HL-60/S4 treated with retinoic acid at 250 ng/mL for 4 days and 3 days (cell line): ENCODE data around the gene ZBTB20.

Experiments used
- in situ Hi-C: fragments of 300-500 bp; cut with MboI; formaldehyde crosslinking; loops from 2 replicates; pipeline ENCODE4 v1.7.0; 2022; ENCODE audit warnings: low sequenced_read_pairs

ZBTB20 gene

DNA sequence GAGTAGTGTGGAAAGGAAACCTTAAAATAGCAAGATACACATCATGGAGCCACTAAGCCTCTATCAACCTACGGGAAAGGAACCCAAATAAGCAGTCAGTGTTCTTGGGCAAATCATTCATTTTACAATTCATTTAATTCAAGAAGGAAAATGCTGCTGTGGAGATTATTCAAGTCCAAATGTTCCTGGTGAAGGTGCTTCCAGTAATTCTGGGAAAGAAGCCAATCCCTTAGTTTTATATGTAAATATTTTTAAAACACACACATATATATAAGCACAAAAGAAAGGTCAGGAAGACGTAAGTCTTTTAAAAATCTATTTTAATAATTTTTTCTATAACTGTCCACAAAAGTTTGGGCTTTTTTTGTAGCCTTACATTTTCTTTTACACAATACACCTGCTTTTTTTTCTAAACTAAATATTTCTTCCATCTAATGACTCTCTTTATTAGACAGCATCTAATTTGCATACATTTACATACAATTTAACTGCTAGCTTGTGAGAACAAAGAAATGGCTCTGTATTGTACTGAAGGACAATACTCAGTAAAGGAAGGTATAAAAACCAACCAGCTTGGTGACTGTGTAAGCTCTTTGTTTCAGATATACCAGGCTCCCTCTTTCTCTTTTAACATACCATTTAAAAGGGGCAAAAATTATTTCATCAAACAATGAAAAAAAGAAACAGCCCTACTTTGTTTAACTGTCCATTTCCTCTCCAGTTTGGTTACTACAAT lies 269.5 kb downstream of the ZBTB20 start:
- in situ Hi-C loops = no loop called here

DNA sequence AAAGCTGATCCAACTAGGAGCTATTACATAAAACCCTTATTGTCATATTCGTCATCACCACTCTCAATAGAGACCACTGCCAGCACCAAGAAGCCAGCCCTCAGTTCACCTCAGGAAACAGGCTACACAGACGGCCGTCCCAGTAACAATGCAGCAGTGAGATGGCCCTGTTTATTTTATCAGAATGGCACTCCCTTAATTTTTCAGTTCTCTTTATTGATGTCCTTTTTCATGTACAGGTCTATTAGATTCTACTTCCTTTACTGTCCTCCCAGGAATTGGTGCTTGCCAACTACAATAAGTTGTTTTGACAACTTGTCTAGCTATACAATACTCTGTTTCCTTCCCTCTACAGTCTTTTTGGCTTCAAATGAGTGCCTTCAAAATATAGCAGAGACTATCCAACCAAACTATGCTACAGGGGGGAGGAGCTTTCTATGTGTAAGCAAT lies 272.5 kb downstream of the ZBTB20 start:
- in situ Hi-C loops = no loop called here

DNA sequence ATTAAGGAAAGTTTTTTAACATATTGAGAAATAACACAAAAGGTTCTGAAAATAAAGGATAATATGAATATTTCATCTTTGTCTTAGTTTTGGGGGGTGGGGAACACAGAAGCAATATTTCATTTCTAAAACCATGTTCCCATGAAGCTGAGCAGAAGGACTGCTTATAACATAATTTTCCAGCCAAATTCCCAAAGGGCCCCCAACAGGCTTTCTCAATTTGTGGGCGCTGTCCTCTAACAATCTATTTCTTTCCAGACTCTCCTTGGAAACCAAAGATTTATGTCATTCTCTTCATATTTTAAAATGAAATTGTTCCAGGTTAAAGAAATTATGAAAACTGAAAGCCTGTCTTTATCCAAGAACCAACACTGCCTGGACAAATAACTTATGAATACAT lies 273.5 kb downstream of the ZBTB20 start:
- in situ Hi-C loops = no loop called here

DNA sequence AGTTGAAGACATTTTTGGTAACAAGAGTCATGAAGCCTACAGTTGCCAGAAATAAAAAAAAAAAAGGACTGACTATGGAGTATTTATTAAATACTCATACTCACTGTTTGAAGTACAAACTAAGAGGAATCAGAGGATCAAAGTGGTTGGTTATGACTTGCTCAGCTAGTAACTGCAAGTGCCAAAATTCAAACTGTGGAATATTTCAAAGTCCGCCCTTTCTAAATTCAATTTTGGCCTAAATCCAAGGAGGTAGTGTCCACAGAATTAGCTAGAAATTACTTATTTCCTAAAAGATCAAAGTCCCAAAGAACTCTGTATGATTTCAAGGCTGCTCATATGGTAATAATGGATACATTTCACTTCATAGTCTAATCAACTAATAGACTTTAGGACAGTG lies 274.5 kb downstream of the ZBTB20 start:
- in situ Hi-C loops = no loop called here

DNA sequence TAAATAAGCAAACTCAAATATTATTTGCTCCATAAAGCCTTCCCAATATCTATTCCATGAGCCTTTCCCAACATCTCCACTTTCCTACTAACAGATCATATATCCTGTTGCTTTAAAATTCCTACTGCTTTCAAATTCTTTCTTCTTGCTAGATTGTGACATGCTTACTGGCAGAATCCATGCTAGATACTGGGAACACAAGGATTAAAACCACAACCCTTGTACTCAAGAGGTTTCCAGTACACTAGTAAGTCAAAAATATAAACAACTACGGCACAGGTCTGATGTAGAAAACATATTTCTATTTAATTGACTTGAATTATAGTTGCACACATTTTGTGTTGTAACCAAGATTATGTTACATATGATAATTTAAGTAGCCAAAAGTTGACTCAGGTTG lies 275.0 kb downstream of the ZBTB20 start:
- in situ Hi-C loops = no loop called here

DNA sequence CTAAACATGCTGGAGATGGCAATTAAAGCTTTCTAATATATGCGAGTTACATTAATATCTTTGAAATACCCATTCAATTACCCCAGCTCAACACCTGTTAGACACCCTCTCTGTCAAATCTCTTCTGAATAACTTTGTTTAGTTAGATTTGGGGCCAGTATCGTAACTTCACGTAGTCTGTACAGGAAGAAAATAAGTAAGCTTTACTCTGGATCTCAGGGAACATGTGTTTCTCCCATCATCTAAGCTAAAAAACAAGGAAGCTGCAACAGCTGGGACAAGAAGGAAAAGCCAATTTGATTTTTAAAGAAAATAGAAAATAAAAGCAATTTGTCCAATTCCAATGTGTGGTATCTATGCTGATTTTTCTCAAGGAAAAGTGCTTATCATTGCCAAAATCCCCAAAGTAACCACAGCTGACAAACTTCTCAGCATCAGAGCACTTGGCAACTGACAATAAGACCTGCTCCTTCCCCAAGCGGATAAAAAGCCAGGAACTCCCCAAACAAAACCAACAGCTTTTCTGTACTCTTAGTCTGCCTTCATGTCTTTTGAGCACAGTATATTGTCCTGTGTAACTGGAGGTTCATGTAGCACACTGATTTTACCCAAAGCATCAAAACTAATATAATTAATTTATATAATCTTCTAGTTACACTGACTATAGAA lies 279.1 kb downstream of the ZBTB20 start:
- in situ Hi-C loops = no loop called here

DNA sequence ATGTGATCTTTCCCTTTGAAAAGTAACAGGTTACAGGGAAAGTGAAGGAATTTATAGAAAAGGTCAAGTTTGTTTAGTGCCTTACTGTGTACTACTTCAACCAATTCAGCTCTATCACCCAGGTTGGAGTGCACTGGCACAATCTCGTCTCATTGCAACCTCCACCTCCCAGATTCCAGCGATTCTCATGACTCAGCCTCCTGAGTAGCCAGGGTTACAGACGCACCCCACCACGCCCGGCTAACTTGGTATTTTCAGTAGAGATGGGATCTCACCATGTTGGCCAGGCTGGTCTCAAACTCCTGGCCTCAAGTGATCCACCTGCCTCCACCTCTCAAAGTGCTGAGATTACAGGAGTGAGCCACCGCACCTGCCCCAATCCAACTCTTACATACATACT lies 279.7 kb downstream of the ZBTB20 start:
- in situ Hi-C loops = no loop called here

DNA sequence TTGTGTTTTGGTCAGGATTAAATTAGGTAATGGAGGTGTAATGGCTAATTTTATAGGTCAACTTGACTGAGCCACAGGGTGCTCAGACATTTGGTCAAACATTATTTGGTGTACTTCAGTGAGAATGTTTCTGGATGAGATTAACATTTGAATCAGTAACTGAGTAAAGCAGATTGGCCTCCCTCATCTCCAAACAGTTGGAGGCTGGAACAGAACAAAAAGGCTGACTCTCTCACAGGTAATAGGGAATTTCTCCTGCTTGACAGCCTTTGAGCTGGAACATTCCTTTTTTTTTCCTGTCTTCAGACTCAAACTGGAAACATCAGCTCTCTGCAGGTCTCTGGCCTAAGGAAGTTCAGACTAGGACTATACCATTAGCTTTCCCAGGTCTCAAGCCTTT lies 280.7 kb downstream of the ZBTB20 start:
- in situ Hi-C loops = no loop called here

DNA sequence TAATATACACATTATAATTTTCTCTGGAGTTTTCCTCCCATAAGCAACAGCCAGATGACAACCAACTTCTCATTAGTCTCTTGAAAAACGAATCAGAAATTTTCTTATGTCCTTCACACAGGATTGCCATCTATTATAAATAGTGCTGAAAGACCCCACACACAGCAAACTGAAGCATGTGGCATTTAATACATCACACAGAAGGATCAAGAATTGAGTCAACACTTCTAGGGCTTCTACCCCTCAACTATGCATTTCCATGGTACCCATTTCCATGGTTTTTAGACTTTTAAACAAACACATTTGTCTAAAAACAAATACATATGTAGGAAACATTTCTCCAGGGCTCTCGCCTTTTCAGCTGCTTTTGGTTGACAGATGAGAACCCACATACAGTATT lies 282.1 kb downstream of the ZBTB20 start:
- in situ Hi-C loops = no loop called here

DNA sequence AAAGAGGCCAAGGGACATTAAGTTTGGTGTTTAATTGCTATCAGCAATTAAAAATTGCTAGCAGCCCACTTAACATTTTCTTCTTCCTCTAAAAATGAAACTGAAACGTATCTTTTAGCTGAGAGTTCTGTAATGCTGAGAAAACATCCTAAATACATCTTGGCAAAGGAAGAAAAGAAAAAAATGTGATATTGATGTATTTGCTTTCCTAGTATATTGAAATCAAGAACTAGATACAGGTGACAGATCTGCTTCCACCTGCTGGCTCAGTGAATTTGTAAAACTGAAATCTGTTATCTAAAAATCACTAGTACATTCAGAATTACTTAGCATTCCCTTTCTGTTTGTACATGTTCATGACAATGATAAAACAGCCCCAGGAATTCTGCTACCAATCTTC lies 283.2 kb downstream of the ZBTB20 start:
- in situ Hi-C loops = no loop called here

DNA sequence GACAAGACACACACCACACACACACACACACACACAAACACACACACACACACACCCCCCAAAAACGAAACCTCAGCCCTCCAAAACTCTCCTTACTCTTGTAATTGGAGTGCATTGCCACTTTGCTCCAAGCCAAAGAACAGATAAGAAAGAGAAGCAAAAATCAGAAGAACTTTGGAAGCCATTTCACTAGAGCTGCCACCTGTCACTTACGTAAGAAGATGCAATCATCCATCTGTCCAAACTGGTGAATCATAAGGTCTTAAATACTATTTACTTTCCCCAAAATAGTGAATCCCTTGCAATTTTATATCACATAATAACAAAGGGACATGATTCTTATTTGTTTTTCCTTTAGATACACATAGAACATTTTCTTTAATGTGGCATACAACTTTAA lies 285.4 kb downstream of the ZBTB20 start:
- in situ Hi-C loops = no loop called here

DNA sequence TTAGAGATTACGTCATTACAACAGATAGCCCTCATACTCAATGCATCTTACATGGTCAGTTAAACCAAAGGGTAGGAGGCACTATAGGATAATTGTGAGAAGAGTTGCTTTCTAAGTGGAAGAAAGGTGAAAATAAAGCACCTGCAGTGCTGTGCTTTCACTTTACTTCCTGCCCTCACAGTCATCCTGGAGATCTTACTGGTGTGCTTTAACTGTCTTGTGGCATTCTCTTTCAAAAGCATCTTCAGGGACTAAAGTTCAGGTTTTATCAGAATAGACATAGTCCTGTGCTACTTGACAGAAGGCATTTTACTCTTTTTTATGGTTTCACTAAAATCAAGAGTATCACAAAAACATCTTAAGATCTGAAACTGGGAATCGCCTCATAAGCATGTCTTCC lies 286.6 kb downstream of the ZBTB20 start:
- in situ Hi-C loops = no loop called here

DNA sequence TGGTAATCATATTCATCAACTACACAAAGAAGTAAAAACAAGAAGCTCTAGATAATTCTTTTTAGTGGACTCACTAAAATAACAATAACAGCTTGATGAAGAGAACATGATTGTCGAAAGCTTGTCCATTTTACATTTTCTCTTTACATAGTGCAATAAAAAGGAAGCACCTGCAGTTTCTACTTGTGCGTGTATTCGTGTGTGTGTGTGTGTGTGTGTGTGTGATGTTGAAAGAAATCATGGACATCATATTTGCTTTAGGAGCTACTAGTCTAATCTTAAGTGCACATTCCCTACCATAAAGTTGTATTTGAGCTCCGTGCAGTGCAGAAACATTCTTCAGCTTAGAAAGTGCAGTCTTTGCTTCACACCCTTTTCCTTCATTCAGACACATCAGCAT lies 288.8 kb downstream of the ZBTB20 start:
- in situ Hi-C loops = no loop called here

DNA sequence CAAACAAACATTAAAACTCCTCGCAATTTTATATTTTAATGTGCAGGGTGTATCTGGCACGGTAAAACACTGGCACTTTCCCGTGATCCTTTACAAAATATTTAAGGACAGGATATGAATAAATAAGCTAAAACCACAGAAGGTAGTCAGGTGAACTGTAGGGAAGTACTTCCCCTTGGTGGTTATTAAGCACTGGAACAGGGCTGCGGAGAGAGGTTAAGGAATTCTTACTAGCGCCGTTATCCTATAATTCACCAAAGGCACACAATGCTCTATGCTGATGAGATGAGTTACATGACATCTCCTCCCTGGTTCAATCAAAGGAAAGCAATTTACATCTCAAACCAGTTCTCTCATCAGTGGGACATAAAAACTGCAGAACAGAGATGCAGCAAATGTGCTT lies 289.8 kb downstream of the ZBTB20 start:
- in situ Hi-C loops = no loop called here

DNA sequence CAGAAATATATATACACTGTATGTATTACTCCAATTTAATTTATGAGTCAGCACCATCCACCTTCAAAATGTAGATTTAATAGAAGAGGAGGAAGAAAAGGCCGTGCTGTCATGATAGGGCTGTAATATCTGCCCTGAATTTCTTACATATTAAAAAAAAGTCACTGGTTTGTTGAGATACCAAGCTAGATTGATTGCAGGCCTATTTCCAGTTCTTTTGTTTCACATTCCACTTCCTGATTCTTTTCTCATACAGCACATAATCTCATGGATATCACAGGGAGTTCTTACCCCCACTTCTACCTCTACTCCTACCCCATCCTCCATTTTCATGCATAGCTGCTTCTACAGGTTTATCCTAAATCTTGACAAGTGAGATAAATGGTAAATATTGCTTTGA lies 290.3 kb downstream of the ZBTB20 start:
- in situ Hi-C loops = no loop called here

DNA sequence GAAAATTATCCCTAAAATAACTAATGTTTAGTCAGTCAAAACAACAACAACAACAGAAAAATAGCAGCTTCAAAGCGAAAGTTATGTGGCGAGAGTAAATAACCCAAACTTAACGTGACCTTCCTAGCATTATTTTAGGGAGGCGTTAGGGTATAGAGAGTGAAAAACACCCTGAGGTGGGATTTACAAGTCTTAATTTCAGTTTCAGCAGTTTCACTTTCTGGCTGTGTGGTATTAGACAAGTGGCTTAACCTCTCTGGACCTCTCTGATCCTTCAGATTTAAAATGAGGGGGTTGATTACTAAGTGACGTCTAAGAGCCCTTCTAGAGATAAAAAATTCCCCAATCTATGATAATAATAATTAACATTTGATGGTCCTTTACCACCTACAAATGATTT lies 291.2 kb downstream of the ZBTB20 start:
- in situ Hi-C loops = no loop called here

DNA sequence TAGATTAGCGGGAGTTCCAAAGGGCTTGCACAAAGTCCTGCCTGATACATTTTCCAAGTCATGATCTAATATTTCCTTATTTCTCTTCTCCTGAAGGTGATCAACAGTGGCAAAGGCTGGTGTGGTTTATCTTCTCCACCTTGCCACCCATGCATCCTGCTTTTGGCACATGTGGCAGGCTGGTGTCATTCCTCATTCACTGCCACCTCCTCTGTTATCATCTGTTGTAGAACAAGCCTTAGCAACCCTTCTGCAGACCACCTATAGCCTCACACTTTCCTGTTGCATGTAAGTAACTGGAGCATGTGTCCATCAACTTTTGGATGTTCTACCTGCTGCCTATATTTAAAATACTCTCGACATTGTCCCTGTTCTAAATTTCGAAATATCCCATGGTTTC lies 294.1 kb downstream of the ZBTB20 start:
- in situ Hi-C loops = no loop called here

DNA sequence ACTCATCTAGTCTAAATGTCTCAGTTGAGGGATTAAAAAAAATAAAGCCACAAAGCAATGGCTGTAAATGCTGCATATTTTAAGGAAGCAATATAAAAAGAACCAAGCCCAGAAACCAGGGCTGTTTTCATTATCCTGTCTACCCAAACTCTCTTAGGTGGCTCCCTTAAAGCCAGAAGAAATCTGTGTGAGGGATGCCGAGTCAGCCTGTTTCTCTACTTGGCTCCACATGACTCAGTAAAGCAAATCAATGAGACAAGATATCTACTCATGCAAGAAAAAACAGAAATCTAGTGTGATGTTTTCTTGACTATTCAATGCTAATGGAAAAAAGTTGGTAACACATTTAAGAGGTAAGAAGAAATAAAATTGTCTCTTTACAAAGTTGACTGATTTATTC lies 296.2 kb downstream of the ZBTB20 start:
- in situ Hi-C loops = no loop called here

DNA sequence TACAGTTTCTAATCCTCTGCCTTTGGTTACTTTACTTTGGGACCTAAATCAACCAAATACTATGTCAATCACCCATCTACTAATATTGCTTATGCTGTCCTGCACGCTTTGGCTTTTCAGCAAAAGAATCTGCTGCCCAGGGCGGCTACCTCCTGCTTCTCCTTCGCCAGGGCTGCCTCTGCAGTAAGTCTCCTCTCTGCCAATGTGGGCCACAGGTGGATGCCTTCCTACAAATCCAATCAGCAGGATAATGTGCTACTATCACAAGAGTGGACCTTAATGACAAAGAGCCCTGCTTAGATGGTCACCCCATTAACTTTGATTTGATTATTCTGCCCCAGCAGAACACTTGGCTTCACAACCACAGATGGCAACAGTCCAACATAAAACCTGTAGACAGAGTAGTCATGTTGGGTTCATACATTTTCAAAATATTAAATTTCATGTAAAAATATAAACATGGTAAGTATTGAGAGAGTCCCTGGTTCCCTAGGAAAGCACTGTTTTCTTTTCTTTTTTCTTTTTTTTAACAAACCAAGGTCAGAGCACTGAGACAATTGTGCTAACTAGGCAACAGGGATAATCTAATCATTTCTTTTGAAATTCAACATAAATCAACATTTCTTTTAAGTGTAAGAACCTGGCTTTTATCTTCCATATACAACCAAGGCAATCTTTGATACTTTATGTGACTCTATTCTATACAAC lies 298.3 kb downstream of the ZBTB20 start:
- in situ Hi-C loops = no loop called here

DNA sequence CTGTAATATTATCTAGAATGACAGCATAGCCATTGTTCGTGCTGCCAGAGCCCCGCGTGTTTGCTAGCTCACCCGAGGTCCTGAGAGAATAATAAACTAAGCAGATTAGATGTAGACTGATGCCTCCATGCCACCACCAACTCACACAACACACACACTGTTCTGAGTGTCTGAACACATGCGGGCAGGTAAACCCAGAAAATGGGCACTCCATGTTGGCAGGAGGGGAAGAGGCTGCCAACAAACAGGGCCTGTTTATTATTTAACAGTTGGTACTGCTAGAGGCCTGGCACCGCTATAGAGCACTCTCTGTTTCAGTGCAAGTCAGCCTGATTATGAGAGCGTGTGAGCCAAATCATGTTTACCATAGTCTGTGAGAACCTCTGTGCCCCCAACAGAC lies 299.0 kb downstream of the ZBTB20 start:
- in situ Hi-C loops = no loop called here

DNA sequence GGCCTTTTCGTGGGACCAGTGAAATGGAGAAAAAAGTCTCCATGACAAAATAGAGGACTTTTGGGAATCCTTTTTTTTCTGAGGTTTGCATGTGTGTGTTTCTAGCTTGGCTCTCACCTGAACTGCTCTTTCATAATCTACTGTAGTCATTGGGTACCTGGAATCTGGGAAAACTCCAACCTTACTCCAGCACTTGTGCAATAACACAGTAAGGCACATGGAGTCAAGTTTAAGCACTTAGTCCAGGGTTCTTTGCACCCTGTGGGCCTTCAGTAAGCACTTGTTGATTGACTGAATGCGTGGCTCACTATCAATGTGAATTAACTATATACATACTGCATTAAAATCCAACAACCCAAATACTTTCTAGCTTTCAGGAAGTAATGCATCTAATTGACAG lies 299.5 kb downstream of the ZBTB20 start:
- in situ Hi-C loops = no loop called here

DNA sequence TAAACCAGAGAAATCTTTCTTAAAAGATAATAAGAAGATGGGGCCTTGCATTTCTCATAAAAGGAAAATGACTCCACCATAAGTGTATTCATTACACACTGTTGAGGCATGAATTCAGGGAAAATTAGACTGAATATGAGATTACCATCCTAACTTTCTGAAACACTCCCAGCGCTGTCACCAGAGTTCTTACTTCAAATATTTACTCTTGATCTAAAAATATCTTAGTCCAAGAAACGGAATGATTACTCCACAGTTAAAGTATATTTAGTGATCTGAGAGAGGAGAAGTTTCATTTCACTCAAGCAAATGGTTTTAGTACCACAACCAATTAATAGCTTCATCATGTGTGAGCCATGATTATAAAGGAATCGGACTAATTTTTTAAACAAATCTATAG lies 300.3 kb downstream of the ZBTB20 start:
- in situ Hi-C loops = no loop called here
